Neutrophil (primary cell): Measurements from ENCODE around the gene STIM2.

Source experiments
- H3K27ac ChIP-seq: fragments of 200-600 bp; sonication (generic); 2 replicates; pipeline ENCODE4 v1.5.1; 2016; ENCODE audit warnings: mild to moderate bottlenecking, moderate library complexity
- H3K27me3 ChIP-seq: fragments of 200-600 bp; sonication (generic); 2 replicates; pipeline ENCODE4 v1.6.0; 2016; ENCODE audit warnings: mild to moderate bottlenecking
- H3K36me3 ChIP-seq: fragments of 200-600 bp; sonication (generic); 2 replicates; pipeline ENCODE4 v1.5.1; 2017
- H3K4me1 ChIP-seq, 2 experiments: fragments of 200-600 bp in 1 of 2; sonication (generic) in 1 of 2; 1 replicate in 1 of 2; 2 replicates in 1 of 2; pipeline versions ENCODE4 v1.5.1 to v1.6.1; 2013 to 2016; ENCODE audit warnings: low read depth in 1 of 2, low read length in 1 of 2, mild to moderate bottlenecking in 1 of 2, moderate library complexity in 1 of 2; ENCODE audit not compliant: control insufficient read depth in 1 of 2, insufficient read depth in 1 of 2
- H3K4me3 ChIP-seq, 2 experiments: fragments of 200-600 bp in 1 of 2; sonication (generic) in 1 of 2; 1 replicate in 1 of 2; 2 replicates in 1 of 2; pipeline ENCODE4 v1.5.1; 2013 to 2016; ENCODE audit warnings: low read depth in 1 of 2, low read length in 1 of 2, mild to moderate bottlenecking in 1 of 2, moderate library complexity in 1 of 2
- H3K9me3 ChIP-seq: fragments of 200-600 bp; sonication (generic); 2 replicates; pipeline ENCODE4 v1.5.1; 2016
- CTCF ChIP-seq: fragments of 200-600 bp; sonication (generic); IDR thresholded peaks from 2 replicates; pipeline ENCODE4 v1.5.1; 2016; ENCODE audit warnings: antibody characterized with exemption

The STIM2 gene

GRCh38 chr4:26858035-26858918, 2.4 kb upstream of the STIM2 start:
- Histone ChIP-seq H3K36me3 (no peaks in the 10 kb centered on the region), H3K27me3 (peaks cover 7% of the 10 kb centered on the region), H3K27ac (peak overlapping the region; percentile 80), H3K4me1 (peaks cover 48 to 51% of the 10 kb centered on the region in 2 experiments), H3K4me3 (peak overlapping the region; percentile 85 to 93), H3K9me3 (no peaks in the 10 kb centered on the region)
- no peak for TF ChIP-seq CTCF

- Histone ChIP-seq H3K27me3 (peaks cover 7% of the 10 kb centered on the region), H3K4me1 (peaks cover 48 to 54% of the 10 kb centered on the region in 2 experiments), H3K27ac (no peak overlapping the region), H3K4me3 (peak overlapping the region; percentile 85 to 93), H3K9me3 (no peaks in the 10 kb centered on the region), H3K36me3 (no peaks in the 10 kb centered on the region)
- no peak for TF ChIP-seq CTCF
These were observed 1.7 kb upstream of the STIM2 start for GRCh38 chr4:26858947-26859401.

DNA sequence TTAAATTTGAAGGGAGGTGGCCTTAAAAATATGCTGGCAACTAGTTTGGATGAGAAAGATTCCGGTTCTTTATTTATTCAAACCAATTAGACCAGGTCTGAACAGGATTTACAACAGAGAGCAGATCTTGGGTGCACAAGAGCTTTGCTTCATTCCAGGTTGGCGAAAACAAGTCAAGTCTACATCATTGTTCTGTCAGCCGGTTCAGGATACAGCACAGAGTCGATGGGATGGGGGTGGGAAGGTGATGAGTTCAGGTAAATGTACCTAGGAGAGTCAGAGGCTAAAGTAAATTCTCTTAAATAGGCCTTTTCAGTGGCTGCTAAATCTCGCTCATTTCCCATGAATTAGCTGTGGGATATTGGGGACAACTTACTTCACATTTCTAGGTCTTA, 882 bp upstream of the STIM2 start:
- Histone ChIP-seq H3K36me3 (no peaks in the 10 kb centered on the region), H3K9me3 (no peaks in the 10 kb centered on the region), H3K4me3 (peak overlapping the region; percentile 71 to 73), H3K4me1 (peaks cover 48 to 57% of the 10 kb centered on the region in 2 experiments), H3K27me3 (peaks cover 7% of the 10 kb centered on the region), H3K27ac (peak overlapping the region; percentile 92)
- TF ChIP-seq CTCF: no peak

- no peaks in the 10 kb centered on the region for H3K36me3 ChIP-seq
- peaks cover 7% of the 10 kb centered on the region for H3K27me3 ChIP-seq
- no peak for TF ChIP-seq CTCF
- no peaks in the 10 kb centered on the region for H3K9me3 ChIP-seq
- peak overlapping the region; percentile 92 for H3K27ac ChIP-seq
- peak overlapping the region; percentile 71 to 73 for H3K4me3 ChIP-seq
- H3K4me1 ChIP-seq: peaks cover 57 to 68% of the 10 kb centered on the region in 2 experiments
These were observed 337 bp downstream of the STIM2 start for GRCh38 chr4:26860922-26861433.

DNA sequence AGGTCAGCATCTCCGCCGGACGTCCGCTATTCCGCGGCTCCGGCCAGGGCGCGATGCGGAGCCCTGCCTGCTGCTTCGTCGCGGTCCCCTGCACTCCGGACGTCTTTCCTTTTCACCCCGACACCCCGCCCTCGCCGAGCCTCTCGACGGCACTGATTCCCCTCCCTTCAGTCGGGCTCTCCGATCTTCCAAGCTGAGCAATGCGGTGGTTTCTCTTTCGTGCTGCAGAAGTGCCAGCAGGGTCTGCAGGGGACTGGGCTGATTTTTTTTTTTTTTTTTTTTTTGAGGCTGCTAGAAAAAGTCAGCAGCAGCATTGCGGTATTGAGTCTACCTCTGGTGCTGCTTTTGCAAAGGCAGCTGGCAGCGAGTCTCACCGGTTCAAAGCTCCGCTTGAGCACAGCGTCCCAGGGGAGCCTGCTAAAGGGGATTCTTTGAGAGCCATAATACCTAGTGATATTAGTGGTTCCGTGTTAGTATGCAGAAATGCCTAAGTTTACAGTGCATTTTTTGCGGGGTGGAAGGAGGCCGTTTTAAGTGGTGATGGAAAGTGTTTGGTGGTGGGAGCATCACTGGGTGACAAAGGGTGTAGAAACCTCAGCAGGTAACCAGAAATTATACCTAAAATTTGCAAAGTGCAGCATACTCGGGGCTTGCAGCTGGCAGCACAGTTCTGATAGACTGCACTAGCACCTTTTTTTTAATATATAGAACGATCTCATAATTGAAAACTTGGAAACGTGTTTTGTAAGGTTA, 969 bp downstream of the STIM2 start:
- Histone ChIP-seq H3K27me3 (peaks cover 7% of the 10 kb centered on the region), H3K27ac (peak overlapping the region; percentile 92), H3K36me3 (no peaks in the 10 kb centered on the region), H3K4me3 (peak overlapping the region; percentile 71 to 73), H3K9me3 (no peaks in the 10 kb centered on the region), H3K4me1 (peaks cover 57 to 67% of the 10 kb centered on the region in 2 experiments)
- TF ChIP-seq CTCF: no peak
